Measurements from ENCODE around the gene DACT1. TPM values are rescaled to one million over a fixed set of nuclear protein-coding genes. Genes with fewer than 3 reads are reported as not detected.

DACT1 gene
- total RNA-seq, 2 experiments from 2014 or later = not detected

DNA sequence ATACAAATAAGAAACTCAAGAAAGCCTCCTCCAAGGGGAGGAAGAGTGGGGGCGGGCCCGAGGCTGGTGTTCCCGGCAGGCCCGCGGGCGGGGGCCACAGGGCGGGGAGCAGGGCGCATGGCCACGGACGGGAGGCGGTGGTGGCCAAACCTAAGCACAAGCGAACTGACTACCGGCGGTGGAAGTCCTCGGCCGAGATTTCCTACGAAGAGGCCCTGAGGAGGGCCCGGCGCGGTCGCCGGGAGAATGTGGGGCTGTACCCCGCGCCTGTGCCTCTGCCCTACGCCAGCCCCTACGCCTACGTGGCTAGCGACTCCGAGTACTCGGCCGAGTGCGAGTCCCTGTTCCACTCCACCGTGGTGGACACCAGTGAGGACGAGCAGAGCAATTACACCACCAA is 8.7 kb downstream of the DACT1 start:
- Histone ChIP-seq H4K20me1 (ENCODE audit: insufficient read depth, low read length) (no peaks in the 10 kb centered on the region), H3K4me2 (ENCODE audit: low read length) (no peak overlapping the region), H3K79me2 (ENCODE audit: insufficient read depth, low read depth, low read length) (no peaks in the 10 kb centered on the region), H3K27ac (ENCODE audit: low read depth, low read length, poor library complexity, severe bottlenecking) (no peak overlapping the region), H2AFZ (ENCODE audit: low read length) (no peak overlapping the region), H3K4me3 (ENCODE audit: low read depth, low read length, poor library complexity, severe bottlenecking) (no peak overlapping the region), H3K9me2 (ENCODE audit: insufficient read depth, low read length) (no peaks in the 10 kb centered on the region), H3K4me1 (ENCODE audit: insufficient read depth, low read length, poor library complexity, severe bottlenecking) (no peaks in the 10 kb centered on the region), H3K36me3 (ENCODE audit: insufficient read depth, low read length) (no peaks in the 10 kb centered on the region), H3K9me3 (ENCODE audit: low read length) (no peaks in the 10 kb centered on the region)
- ChIA-PET CTCF (ENCODE audit: unreplicated experiment) (no interaction called here), POLR2A (no interaction called here)
- no TSS peak for BruUV-seq (replicated peaks)
- intact Hi-C loops (cut with micrococcal nuclease; ENCODE audit: unreplicated experiment) = no loop called here
- no peak for TF ChIP-seq EZH2phosphoT487 (IDR thresholded peaks at IDR 0.05; ENCODE audit: borderline replicate concordance, low read depth, low read length)
- TF ChIP-seq, protein P1, sequence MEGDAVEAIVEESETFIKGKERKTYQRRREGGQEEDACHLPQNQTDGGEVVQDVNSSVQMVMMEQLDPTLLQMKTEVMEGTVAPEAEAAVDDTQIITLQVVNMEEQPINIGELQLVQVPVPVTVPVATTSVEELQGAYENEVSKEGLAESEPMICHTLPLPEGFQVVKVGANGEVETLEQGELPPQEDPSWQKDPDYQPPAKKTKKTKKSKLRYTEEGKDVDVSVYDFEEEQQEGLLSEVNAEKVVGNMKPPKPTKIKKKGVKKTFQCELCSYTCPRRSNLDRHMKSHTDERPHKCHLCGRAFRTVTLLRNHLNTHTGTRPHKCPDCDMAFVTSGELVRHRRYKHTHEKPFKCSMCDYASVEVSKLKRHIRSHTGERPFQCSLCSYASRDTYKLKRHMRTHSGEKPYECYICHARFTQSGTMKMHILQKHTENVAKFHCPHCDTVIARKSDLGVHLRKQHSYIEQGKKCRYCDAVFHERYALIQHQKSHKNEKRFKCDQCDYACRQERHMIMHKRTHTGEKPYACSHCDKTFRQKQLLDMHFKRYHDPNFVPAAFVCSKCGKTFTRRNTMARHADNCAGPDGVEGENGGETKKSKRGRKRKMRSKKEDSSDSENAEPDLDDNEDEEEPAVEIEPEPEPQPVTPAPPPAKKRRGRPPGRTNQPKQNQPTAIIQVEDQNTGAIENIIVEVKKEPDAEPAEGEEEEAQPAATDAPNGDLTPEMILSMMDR (conservative IDR thresholded peaks at IDR 0.05; ENCODE audit: low read length) = no peak
- no peak for DNase-seq (ENCODE audit: low spot score)

DNA sequence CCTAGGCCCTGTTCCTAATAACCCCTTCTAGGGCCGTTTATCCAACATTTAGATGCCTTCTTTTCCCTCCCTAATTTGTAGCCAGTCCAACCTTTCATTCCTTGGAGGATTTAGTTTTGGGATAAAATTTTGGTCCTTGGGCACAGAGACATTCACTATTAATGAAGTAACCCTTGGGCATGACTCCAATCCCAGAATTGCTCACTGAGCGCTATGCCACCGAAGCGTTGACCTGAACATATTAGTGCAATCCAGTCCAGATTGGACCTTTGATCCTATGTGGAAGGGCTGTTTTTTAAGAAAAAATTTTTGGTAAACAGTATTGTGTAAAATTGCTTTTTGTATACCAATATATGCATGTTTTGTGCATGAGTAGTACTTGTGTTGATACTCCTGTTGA is 10.0 kb downstream of the DACT1 start:
- TF ChIP-seq, protein P1 (conservative IDR thresholded peaks at IDR 0.05; ENCODE audit: low read length) = no peak
- no peak for TF ChIP-seq EZH2phosphoT487 (IDR thresholded peaks at IDR 0.05; ENCODE audit: borderline replicate concordance, low read depth, low read length)
- intact Hi-C loops (cut with micrococcal nuclease; ENCODE audit: unreplicated experiment) = no loop called here
- ChIA-PET CTCF (ENCODE audit: unreplicated experiment) (no interaction called here), POLR2A (no interaction called here)
- Histone ChIP-seq H3K4me2 (ENCODE audit: low read length) (no peak overlapping the region), H3K9me3 (ENCODE audit: low read length) (no peaks in the 10 kb centered on the region), H3K4me1 (ENCODE audit: insufficient read depth, low read length, poor library complexity, severe bottlenecking) (no peaks in the 10 kb centered on the region), H3K9me2 (ENCODE audit: insufficient read depth, low read length) (no peaks in the 10 kb centered on the region), H3K4me3 (ENCODE audit: low read depth, low read length, poor library complexity, severe bottlenecking) (no peak overlapping the region), H3K79me2 (ENCODE audit: insufficient read depth, low read depth, low read length) (no peaks in the 10 kb centered on the region), H3K36me3 (ENCODE audit: insufficient read depth, low read length) (no peaks in the 10 kb centered on the region), H2AFZ (ENCODE audit: low read length) (no peak overlapping the region), H4K20me1 (ENCODE audit: insufficient read depth, low read length) (no peaks in the 10 kb centered on the region), H3K27ac (ENCODE audit: low read depth, low read length, poor library complexity, severe bottlenecking) (no peak overlapping the region)
- DNase-seq (ENCODE audit: low spot score) = no peak
- no TSS peak for BruUV-seq (replicated peaks)

DNA sequence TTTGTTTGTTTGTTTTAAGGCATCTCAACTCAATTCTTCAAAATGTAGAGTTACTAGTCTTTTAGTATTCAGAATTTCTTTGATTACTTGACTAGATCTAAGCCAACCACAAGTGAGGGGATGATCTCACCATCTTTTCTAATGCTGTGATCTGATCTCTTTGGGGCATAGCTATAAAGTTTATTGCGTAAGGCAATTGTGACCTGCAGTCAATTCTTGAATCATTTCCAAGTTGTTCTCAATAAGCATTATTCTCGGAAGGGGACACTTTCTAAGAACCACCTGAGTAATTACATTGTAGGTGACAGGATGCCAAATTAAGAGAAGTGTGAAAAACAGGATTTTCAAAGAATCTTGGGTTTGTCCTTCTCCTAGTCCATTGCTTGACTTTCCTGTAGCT is 13.1 kb downstream of the DACT1 start:
- Histone ChIP-seq H2AFZ (ENCODE audit: low read length) (no peak overlapping the region), H3K79me2 (ENCODE audit: insufficient read depth, low read depth, low read length) (no peaks in the 10 kb centered on the region), H3K4me1 (ENCODE audit: insufficient read depth, low read length, poor library complexity, severe bottlenecking) (no peaks in the 10 kb centered on the region), H3K36me3 (ENCODE audit: insufficient read depth, low read length) (no peaks in the 10 kb centered on the region), H3K9me2 (ENCODE audit: insufficient read depth, low read length) (no peaks in the 10 kb centered on the region), H3K27ac (ENCODE audit: low read depth, low read length, poor library complexity, severe bottlenecking) (no peak overlapping the region), H4K20me1 (ENCODE audit: insufficient read depth, low read length) (no peaks in the 10 kb centered on the region), H3K4me3 (ENCODE audit: low read depth, low read length, poor library complexity, severe bottlenecking) (no peak overlapping the region), H3K4me2 (ENCODE audit: low read length) (no peak overlapping the region), H3K9me3 (ENCODE audit: low read length) (no peaks in the 10 kb centered on the region)
- no peak for DNase-seq (ENCODE audit: low spot score)
- intact Hi-C loops (cut with micrococcal nuclease; ENCODE audit: unreplicated experiment) = no loop called here
- POLR2A ChIA-PET = interaction anchor here (1.4 kb wide), 1 partner anchor 9 kb away, joined by 4 read pairs; no protein-coding TSS in a partner anchor
- BruUV-seq (replicated peaks) = no TSS peak
- TF ChIP-seq, protein P1 (conservative IDR thresholded peaks at IDR 0.05; ENCODE audit: low read length) = no peak
- TF ChIP-seq EZH2phosphoT487 (IDR thresholded peaks at IDR 0.05; ENCODE audit: borderline replicate concordance, low read depth, low read length) = no peak
- CTCF ChIA-PET (ENCODE audit: unreplicated experiment) = no interaction called here

Measured in OCI-LY7 (cell line).